ENCODE measurements around the gene ZMYM4. TPM values are rescaled to one million over a fixed set of nuclear protein-coding genes. Genes with fewer than 3 reads are reported as not detected.
"Not testable (repeated sequence)": the region's sequence is repeated elsewhere in the genome, so short reads cannot be mapped to it uniquely, and the experiment has no call there.

The ZMYM4 gene
- total and polyA plus RNA-seq, 7 donors = 4.2 to 46.0 (median 36.7) TPM

DNA sequence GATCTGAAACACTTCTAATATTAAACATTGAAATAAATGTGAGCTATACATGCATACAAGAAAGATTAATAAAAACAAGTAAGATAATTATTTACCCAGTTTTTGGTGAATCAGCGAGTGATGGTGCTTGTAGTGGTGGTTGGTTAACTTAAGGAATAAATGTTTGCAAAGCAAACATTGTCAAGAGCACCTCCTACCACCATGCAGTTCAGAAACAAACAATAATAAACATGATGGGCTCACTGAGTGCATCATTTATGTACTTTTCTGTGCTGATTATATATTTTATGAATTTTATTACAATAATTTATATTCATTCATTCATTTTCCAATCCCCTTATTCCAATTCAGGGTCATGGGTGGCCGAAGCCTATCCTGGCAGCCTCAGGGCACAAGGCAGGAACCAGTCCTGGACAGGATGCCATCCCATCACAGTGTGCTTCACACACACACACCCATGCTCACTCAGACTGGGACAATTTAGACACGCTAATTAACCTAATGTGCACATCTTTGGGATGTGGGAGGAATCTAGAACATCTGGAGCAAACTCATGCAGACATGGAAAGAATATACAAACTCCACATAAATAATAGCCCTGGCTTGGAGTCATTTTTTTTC, 57.8 kb downstream of the ZMYM4 start:
- DNase-seq = no peak
- Histone ChIP-seq H3K9me3 (no peaks in the 10 kb centered on the region), H3K4me3 (no peak overlapping the region), H3K36me3 (peaks cover 0 to 8% (median 0%) of the 10 kb centered on the region in 4 donors), H3K4me1 (peaks cover 0 to 17% (median 8%) of the 10 kb centered on the region in 4 donors), H3K27ac (no peak overlapping the region), H3K27me3 (no peaks in the 10 kb centered on the region)
- WGBS, 2 donors = 84 to 90% methylated on average over 3 of the region's 3 CpGs
- intact Hi-C loops (cut with DNase I) = no loop called here
- TF ChIP-seq, protein P1, sequence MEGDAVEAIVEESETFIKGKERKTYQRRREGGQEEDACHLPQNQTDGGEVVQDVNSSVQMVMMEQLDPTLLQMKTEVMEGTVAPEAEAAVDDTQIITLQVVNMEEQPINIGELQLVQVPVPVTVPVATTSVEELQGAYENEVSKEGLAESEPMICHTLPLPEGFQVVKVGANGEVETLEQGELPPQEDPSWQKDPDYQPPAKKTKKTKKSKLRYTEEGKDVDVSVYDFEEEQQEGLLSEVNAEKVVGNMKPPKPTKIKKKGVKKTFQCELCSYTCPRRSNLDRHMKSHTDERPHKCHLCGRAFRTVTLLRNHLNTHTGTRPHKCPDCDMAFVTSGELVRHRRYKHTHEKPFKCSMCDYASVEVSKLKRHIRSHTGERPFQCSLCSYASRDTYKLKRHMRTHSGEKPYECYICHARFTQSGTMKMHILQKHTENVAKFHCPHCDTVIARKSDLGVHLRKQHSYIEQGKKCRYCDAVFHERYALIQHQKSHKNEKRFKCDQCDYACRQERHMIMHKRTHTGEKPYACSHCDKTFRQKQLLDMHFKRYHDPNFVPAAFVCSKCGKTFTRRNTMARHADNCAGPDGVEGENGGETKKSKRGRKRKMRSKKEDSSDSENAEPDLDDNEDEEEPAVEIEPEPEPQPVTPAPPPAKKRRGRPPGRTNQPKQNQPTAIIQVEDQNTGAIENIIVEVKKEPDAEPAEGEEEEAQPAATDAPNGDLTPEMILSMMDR (IDR thresholded peaks at IDR 0.05) = no peak
- TF ChIP-seq POLR2A (IDR thresholded peaks at IDR 0.05) = no peak
- no peak for TF ChIP-seq POLR2AphosphoS5 (IDR thresholded peaks at IDR 0.05)
- TF ChIP-seq EP300 (IDR thresholded peaks at IDR 0.05) = no peak

DNA sequence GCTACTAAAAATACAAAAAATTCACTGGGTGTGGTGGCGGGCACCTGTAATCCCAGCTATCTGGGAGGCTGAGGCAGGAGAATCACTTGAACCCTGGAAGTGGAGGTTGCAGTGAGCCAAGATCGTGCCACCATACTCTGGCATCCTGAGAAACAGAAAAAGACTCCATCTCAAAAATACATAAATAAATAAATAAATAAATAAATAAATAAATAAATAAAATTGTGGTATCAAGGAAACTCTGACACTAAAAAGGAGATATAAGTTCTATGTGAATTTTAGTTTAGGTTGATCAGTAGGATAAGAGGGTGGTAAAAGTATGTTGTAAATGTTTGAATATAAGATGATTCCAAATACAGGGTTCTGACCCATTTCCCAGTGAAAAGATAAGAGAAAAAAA, 63.1 kb downstream of the ZMYM4 start:
- H3K4me1 ChIP-seq; H3K27me3 ChIP-seq; H3K9me3 ChIP-seq; H3K4me3 ChIP-seq; intact Hi-C loops (cut with DNase I); H3K36me3 ChIP-seq; H3K27ac ChIP-seq; DNase-seq: not testable (repeated sequence)
- WGBS, 2 donors = 95 to 96% methylated on average over 2 of the region's 2 CpGs

DNA sequence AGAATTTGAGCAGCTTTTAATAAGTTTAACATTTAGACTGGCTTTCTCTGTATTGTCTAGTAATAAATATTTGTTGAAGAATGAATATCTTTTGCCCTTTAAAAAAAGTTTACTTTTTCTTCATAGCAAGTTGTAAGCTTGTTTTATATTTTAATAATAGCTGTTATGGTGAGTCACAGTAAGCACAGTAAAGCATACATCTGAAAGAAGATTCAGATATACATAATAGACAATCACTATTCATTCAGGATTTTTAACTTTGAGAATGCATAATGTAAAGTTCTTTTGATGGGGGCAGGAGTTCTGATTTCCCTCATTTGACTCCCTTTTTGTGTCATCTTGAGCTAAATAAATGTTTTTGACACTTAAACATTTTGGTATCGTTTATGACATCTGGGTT, 66.0 kb downstream of the ZMYM4 start:
- intact Hi-C loops (cut with DNase I) = no loop called here
- no peaks in the 10 kb centered on the region for H3K36me3 ChIP-seq
- no peaks in the 10 kb centered on the region for H3K4me1 ChIP-seq
- H3K9me3 ChIP-seq = no peaks in the 10 kb centered on the region
- no peak overlapping the region for H3K27ac ChIP-seq
- no peaks in the 10 kb centered on the region for H3K27me3 ChIP-seq
- TF ChIP-seq, protein P1 (IDR thresholded peaks at IDR 0.05) = no peak
- TF ChIP-seq POLR2AphosphoS5 (IDR thresholded peaks at IDR 0.05) (no peak), POLR2A (IDR thresholded peaks at IDR 0.05) (no peak), EP300 (IDR thresholded peaks at IDR 0.05) (no peak)
- no peak for DNase-seq
- 81 to 85% methylated on average over 1 of the region's 1 CpG for WGBS, 2 donors
- no peak overlapping the region for H3K4me3 ChIP-seq

DNA sequence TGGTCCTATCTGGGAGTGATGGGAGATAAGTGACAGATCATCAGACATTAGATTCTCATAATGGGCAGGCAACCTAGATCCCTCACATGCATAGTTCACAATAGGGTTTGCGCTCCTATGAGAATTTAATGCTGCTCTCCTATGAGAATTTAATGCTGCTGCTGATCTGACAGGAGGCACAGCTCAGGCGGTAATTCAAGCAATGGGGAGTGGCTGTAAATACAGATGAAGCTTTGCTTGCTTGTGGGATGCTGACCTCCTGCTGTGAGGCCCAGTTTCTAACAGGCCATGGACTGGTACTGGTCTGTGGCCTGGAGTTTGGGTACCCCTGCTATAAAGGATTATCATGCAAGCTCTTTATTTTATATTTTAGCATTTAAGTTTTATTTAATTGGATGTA, 72.0 kb downstream of the ZMYM4 start:
- H3K27me3 ChIP-seq = no peaks in the 10 kb centered on the region
- peaks cover 0 to 6% (median 2%) of the 10 kb centered on the region in 4 donors for H3K4me1 ChIP-seq
- H3K4me3 ChIP-seq = no peak overlapping the region
- no peak overlapping the region for H3K27ac ChIP-seq
- no peaks in the 10 kb centered on the region for H3K36me3 ChIP-seq
- 95 to 96% methylated on average over 2 of the region's 2 CpGs for WGBS, 2 donors
- intact Hi-C loops (cut with DNase I) = no loop called here
- no peak for TF ChIP-seq POLR2A (IDR thresholded peaks at IDR 0.05)
- TF ChIP-seq, protein P1 (IDR thresholded peaks at IDR 0.05) = no peak
- no peak for TF ChIP-seq EP300 (IDR thresholded peaks at IDR 0.05)
- no peak for TF ChIP-seq POLR2AphosphoS5 (IDR thresholded peaks at IDR 0.05)
- no peak for DNase-seq
- no peaks in the 10 kb centered on the region for H3K9me3 ChIP-seq

DNA sequence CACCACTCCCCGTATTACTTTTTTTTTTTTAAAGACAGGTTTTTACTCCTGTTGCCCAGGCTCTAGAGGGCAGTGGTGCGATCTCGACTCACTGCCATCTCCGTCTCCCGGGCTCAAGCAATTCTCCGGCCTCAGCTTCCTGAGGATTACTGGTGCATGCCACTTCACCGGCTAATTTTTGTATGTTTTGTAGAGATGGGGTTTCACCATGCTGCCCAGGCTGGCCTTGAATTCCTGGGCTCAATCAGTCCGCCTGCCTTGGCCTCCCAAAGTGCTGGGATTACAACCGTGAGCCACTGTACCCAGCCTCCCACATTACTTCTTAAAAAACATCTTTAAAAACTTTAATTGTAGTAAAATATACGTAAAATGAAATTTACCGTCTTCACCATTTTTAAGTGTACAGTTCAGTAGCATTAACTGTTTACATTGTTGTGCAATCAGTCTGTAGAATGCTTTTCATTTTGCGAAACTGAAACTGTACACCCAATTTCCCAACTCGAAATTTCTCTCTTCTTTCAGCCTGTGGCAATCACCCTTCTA, 77.0 kb downstream of the ZMYM4 start:
- TF ChIP-seq, protein P1 (IDR thresholded peaks at IDR 0.05) = no peak
- TF ChIP-seq POLR2A (IDR thresholded peaks at IDR 0.05) = no peak
- TF ChIP-seq EP300 (IDR thresholded peaks at IDR 0.05) = no peak
- no peak for TF ChIP-seq POLR2AphosphoS5 (IDR thresholded peaks at IDR 0.05)
- intact Hi-C loops (cut with DNase I) = no loop called here
- Histone ChIP-seq H3K4me3 (peak overlapping the region in 1 of 4 donors; percentile 12), H3K4me1 (peaks cover 0 to 6% (median 2%) of the 10 kb centered on the region in 4 donors), H3K27me3 (no peaks in the 10 kb centered on the region), H3K9me3 (no peaks in the 10 kb centered on the region), H3K27ac (no peak overlapping the region), H3K36me3 (no peaks in the 10 kb centered on the region)
- DNase-seq = no peak
- WGBS, 2 donors = 87 to 90% methylated on average over 13 of the region's 13 CpGs
